ENCODE measurements around the gene ZNF287.

DNA sequence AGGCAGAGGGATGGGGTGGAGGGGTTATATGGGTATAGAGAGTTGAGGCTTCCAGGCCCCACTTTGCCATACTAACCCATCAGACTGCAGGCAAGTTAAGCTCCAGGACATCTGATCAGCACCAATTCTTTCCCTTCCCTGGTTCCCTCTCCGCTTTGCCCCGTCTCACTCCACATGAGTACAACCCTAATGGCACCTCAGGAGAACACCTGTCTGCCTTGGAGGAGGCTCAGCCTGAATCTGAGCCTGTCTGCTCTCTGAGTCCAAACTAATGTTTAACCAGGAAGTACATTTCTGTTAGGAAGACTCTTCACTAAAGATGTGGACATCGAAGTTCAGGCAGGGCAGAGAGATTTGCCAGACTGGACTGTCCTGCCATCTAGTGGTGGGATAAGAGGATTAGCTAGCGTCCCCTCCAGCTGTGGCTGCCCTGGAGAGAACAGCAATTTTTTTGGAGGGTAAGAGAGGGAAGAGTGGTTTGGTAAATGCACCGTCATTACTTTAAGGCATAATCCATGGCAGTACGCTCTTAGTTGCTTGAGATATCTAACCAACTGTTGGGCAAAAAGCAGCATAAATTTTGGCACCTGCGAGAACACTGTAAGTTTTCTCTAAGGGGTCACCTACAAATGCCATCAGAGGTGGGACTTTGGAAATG lies 47.8 kb downstream of the ZNF287 start:
- TF ChIP-seq NRF1 (IDR thresholded peaks at IDR 0.05; ENCODE audit: low read depth, low read length) (no peak), TEAD4 (IDR thresholded peaks at IDR 0.05; ENCODE audit: low read depth, low read length) (no peak), ZNF274 (IDR thresholded peaks at IDR 0.05; ENCODE audit: borderline replicate concordance, extremely low read depth, low read length) (no peak)
- TF ChIP-seq, protein P1, sequence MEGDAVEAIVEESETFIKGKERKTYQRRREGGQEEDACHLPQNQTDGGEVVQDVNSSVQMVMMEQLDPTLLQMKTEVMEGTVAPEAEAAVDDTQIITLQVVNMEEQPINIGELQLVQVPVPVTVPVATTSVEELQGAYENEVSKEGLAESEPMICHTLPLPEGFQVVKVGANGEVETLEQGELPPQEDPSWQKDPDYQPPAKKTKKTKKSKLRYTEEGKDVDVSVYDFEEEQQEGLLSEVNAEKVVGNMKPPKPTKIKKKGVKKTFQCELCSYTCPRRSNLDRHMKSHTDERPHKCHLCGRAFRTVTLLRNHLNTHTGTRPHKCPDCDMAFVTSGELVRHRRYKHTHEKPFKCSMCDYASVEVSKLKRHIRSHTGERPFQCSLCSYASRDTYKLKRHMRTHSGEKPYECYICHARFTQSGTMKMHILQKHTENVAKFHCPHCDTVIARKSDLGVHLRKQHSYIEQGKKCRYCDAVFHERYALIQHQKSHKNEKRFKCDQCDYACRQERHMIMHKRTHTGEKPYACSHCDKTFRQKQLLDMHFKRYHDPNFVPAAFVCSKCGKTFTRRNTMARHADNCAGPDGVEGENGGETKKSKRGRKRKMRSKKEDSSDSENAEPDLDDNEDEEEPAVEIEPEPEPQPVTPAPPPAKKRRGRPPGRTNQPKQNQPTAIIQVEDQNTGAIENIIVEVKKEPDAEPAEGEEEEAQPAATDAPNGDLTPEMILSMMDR (IDR thresholded peaks at IDR 0.05; ENCODE audit: control extremely low read depth in 1 of 3, insufficient read depth in 1 of 3, low read depth in 1 of 3, low read length in 3 of 3): peak; percentile 78 to 97 (median 93)
